Activated effector memory CD4-positive, alpha-beta T cell treated with Interleukin-2 at 50 U/mL for 16 hours (primary cell): Measurements from ENCODE around the gene SLCO4A1.
"Not testable (repeated sequence)": the region's sequence is repeated elsewhere in the genome, so short reads cannot be mapped to it uniquely, and the experiment has no call there.

Experiments used
- DNase-seq: peaks from one replicate; pipeline ENCODE4 v3.0.0-alpha.2; 2020

The SLCO4A1 gene

GRCh38 chr20:62623488-62624324 lies 18.6 kb upstream of the SLCO4A1 start:
- DNase-seq = peak; percentile 78

GRCh38 chr20:62624325-62624690 lies 18.0 kb upstream of the SLCO4A1 start:
- no peak for DNase-seq

- no peak for DNase-seq
These were observed 17.4 kb upstream of the SLCO4A1 start for GRCh38 chr20:62624719-62625453.

GRCh38 chr20:62625516-62625915 lies 16.8 kb upstream of the SLCO4A1 start:
- DNase-seq = no peak

- no peak for DNase-seq
These were observed 16.3 kb upstream of the SLCO4A1 start for GRCh38 chr20:62625921-62626547.

GRCh38 chr20:62627425-62627824 lies 14.9 kb upstream of the SLCO4A1 start:
- not testable (repeated sequence) for DNase-seq

GRCh38 chr20:62627901-62628612 lies 14.2 kb upstream of the SLCO4A1 start:
- no peak for DNase-seq

GRCh38 chr20:62628691-62629090 lies 13.6 kb upstream of the SLCO4A1 start:
- DNase-seq = no peak

GRCh38 chr20:62629864-62630470 lies 12.3 kb upstream of the SLCO4A1 start:
- DNase-seq = no peak

- DNase-seq = no peak
These were observed 10.7 kb upstream of the SLCO4A1 start for GRCh38 chr20:62631336-62632308.

GRCh38 chr20:62632575-62633090 lies 9.7 kb upstream of the SLCO4A1 start:
- DNase-seq = no peak

- DNase-seq = no peak
These were observed 8.5 kb upstream of the SLCO4A1 start for GRCh38 chr20:62633598-62634329.

GRCh38 chr20:62634330-62634967 lies 7.9 kb upstream of the SLCO4A1 start:
- DNase-seq = no peak

- DNase-seq = no peak
These were observed 7.1 kb upstream of the SLCO4A1 start for GRCh38 chr20:62635232-62635631.

- no peak for DNase-seq
These were observed 6.5 kb upstream of the SLCO4A1 start for GRCh38 chr20:62635852-62636251.

- DNase-seq = no peak
These were observed 5.9 kb upstream of the SLCO4A1 start for GRCh38 chr20:62636446-62636845.

- no peak for DNase-seq
These were observed 5.2 kb upstream of the SLCO4A1 start for GRCh38 chr20:62637110-62637509.

GRCh38 chr20:62637521-62638054 lies 4.7 kb upstream of the SLCO4A1 start:
- no peak for DNase-seq

- no peak for DNase-seq
These were observed 4.2 kb upstream of the SLCO4A1 start for GRCh38 chr20:62638055-62638570.
